Activated CD4-positive, alpha-beta T cell treated with anti-CD3 and anti-CD28 coated beads, Interleukin-2, Interleukin-6, amounts not matched to agents 100 ng/mL and 50 ng/mL, durations not matched to agents 16 hours and 8 hours (primary cell): ENCODE results near the gene EFNA5.
"Not testable (repeated sequence)": the region's sequence is repeated elsewhere in the genome, so short reads cannot be mapped to it uniquely, and the experiment has no call there.

ENCODE experiments used
- DNase-seq: peaks from one replicate; pipeline ENCODE4 v3.0.0-alpha.2; 2020

EFNA5 gene

DNA sequence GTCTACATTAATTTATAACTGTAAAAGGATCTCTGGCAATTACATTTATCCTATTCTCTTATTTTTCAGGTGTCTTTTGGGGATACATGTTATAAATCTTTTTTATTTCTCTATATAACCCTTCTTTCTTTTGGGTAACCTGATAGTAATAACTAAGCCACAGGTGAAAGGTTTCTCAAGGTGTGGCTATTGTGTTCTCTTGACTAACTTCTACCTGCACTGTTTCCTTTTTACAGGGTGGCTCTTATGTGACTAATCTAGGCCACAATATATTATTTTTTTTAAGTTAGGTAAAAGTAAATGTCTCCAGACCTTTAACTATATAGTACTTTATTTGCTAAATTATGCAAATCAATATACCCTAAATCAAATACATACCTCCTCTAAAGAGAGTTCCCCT, 193.2 kb downstream of the EFNA5 start:
- DNase-seq: no peak

DNA sequence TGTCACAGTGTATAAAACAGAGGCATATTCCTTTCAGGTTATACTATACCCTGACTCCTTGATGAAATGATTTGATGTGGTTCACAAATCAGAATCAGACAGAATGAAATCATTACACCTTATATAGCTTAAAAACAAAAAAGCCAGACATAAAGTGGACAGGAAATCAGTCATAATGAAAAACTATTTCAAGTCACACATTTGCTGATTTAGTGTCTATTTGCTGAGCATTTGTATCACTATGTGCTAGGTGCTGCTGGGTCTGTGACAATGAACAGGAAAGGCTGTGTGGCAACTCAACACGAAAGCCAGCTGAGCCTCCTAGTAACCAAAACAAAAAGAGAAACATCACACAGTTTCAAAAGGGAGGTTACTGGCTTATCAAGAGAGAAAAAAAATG, 194.0 kb downstream of the EFNA5 start:
- DNase-seq: peak; percentile 83

- peak; percentile 6 for DNase-seq
Measured at GRCh38 chr5:107474716-107475489, 195.8 kb downstream of the EFNA5 start.

DNA sequence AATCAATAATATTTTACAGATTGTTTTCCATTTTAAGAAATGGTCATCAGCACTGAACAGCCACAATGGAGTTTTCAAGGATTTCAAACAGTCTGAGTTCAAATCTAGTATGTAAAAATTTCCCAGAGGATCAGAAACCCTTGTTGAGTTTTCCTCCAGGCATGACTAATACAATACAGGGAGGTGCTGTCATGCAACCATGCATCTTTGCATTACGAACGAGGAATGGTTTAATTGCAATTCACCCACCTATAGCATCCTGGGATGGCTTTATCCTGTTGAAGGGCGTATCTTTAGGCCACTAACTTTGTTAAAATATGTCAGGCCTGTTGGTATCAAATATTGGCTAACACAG, 196.4 kb downstream of the EFNA5 start:
- no peak for DNase-seq

DNA sequence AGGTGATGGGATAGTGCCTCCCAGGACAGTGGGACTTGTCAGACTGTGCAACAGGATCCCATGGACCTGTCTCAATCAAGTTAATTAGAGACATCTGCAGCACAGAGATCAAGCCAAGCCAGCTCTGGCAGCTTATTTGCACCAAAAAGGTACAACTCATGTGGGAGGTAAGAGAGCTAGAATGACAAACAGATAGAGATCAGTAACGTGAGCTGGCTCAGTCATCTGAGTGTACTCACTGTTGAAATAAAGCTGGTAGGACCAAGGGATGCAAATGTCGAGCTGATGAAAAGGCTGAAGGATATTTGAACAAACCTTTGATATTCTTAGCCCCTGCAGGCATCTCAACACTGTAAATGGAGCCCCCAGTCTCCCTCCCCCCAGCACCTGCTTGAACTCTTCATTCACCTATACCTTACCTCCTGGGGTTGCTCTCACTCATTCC, 198.1 kb downstream of the EFNA5 start:
- no peak for DNase-seq

DNA sequence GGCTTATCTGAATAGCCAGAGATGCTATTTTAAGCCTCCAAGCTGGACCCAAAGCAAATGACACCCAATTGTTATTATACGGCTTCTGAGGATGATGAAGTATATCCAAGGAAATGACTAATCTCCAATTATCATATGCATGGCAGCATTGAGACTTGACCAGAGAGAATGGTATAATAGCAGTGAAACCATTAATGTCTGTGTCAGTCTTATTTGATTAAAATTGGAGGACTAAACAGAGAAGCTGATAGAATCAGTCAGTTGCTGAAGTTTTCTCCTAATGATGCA, 200.5 kb downstream of the EFNA5 start:
- DNase-seq: no peak

- DNase-seq: no peak
Measured at GRCh38 chr5:107469485-107470294, 201.0 kb downstream of the EFNA5 start.

GRCh38 chr5:107469064-107469463, 201.7 kb downstream of the EFNA5 start:
- no peak for DNase-seq

DNA sequence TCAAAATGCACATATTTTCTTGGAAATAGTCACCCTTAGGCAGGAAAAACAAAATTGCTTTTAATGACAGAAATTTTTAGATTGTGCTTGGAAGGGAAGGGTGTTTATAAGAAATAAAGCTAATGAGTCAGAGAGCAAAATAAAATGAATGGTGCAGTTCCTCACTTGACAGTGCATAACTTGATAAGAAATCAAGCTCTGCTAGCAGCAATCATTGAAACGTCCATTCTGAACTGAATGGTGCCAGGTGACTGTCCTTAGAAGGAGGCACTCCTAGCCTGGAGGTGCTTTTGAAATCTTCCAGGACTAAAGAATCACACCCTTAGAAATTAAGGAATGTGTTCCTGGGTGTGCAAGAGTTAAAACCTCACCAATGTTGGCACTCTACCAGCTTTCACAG, 202.5 kb downstream of the EFNA5 start:
- no peak for DNase-seq

DNA sequence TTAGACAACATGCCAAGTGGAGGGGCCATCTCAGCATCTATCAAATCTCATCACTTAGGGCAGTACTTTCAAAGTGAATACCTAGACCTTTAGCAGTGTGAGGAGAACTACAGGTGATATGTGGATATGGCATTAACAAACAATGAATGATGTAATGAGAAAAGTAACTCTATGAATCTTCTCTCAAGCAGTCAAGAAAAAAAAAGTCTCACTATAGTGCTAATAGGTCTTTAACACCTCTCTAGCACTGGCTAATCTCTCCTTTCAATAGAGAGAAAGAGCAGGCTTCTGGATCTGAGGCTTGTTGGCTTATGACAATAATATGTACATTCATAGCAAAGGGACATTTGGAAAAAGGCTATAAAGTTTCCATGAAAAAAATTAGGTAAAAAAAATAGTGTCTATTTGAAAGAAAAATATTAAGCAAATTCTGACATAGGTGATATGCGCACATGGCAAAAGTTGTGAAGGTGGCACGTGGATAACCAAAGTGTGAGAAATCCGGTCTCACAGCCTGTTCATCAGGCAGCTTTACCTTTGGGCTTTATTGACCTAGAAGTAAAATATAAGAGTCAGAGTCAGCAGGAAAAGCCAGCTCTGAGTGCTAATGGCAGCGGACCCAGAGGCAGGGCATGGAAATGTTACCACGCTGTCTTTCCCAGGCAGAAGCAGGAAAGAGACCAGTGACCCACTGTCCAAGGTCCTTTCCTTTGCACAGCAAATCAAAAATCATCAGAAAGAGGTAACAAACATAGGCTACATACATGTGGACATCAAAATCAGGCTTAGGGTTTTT, 203.4 kb downstream of the EFNA5 start:
- no peak for DNase-seq

DNA sequence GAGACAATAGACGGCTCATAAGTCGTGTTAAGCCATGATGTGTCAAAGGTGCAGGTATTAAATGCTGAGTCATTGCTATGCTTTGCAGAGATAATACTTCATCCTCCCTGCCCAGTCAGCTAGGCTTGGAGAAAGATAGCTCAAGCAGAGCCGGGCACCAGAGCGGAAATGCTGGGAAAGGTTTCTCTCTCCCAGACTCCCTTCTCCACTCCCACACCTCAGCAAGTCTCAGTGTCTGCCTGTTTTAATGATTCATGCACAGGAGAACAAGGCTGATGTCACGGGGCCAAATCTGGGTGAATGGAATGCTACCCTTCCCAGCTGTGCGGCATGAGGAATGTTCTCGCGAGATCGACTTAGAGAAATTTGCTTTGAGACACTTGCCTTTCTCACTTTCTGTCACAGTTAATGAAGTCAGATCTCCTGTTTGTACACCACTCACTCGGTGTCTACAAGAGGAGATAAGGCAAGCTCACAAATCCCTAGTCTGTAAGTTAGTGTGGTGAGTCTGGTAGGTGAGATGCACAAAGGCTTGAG, 204.4 kb downstream of the EFNA5 start:
- no peak for DNase-seq

DNA sequence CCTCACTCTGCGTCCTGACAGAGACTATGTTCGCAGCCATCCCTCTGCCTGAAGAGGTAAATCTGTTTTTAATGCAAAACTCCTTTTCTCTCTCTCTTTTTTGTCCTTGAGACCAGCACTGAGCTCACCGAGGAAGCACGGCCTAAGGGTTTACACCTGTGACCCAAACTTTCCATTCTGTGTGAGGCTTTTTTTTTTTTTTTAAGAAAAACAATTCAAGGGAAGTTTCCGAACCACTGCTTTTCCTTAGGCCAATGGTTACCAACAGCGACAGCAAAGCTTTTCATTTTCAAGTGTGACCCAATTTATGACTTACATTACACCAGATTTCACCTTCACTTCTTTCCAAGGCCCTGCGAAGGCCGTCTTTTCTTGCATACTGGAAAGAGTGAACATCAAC, 205.9 kb downstream of the EFNA5 start:
- DNase-seq: no peak

DNA sequence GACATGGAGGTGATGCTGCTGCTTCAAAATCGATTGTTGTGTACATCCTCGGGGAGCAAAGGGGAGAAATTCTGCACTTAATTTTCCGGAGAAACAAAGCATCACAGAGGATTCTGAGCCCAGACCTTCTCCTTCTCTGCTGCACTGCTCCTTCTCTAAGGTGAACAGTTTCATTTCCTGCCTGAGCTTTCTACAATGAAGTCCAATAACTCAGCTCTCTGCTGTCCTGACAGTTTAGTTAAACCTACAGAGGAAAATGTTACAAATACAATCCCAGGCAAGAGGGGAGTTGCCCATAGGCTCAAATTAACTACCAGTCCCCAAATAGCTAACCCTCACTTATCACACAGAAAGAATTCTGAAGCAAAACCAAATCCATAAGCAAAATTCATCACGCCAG, 206.3 kb downstream of the EFNA5 start:
- no peak for DNase-seq

DNA sequence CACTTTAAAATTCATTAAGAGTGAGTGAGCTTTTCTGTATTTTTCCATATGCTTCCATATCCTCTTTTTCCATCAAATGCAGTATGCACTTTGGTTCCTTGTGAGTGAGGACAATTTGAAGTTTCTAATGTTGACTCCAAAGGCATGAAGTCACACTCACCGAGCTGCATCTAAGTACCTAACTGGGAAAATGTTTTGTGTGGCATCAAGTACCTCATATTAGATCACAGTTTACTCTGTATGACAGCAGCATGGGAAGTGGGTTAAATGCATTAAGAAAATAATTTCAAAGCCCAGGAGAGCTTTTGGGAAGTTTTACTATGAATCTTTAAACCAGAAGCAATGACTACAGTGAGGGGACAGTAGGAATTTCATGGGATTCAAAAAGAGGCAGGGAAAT, 207.0 kb downstream of the EFNA5 start:
- no peak for DNase-seq

DNA sequence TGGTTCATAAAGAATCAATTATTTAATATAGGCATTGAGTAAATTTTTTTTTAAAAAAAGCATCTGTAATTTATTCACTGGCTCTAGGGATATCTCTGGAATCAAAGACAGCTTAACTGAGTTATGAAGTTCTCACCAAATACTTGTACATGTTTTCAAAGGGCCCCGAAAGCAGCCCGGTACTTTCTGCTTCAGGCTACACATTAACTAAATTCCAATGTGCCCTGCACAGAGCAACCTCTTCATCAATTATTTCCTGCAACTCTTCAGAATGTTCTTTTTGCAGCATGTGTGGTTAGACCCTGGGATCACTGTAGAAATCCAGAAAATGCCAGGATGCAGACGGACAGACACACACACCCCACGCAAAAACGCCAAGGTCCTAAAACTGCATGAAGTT, 209.0 kb downstream of the EFNA5 start:
- DNase-seq: no peak

GRCh38 chr5:107460789-107461188, 209.9 kb downstream of the EFNA5 start:
- DNase-seq: no peak

GRCh38 chr5:107459605-107460004, 211.1 kb downstream of the EFNA5 start:
- DNase-seq: no peak

- DNase-seq: no peak
Measured at GRCh38 chr5:107458322-107458721, 212.4 kb downstream of the EFNA5 start.

- no peak for DNase-seq
Measured at GRCh38 chr5:107457881-107458280, 212.9 kb downstream of the EFNA5 start.

DNA sequence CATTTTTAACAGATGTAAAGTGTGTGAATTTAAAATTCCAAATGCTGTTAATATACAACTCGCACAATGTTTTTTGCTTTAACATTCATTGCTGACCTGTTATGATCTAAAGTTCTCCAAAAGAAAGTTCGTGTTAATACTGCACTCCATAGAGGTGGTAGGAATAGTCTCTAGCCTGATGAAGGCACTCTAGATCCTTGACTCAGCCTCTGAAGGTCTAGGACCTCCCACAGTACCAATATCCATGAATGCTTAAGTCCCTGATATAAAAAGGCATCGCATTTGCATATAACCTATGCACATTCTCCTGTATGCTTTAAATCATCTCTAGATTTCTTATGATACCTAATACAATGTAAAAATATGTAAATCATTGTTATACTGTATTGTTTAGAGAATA, 213.6 kb downstream of the EFNA5 start:
- no peak for DNase-seq

DNA sequence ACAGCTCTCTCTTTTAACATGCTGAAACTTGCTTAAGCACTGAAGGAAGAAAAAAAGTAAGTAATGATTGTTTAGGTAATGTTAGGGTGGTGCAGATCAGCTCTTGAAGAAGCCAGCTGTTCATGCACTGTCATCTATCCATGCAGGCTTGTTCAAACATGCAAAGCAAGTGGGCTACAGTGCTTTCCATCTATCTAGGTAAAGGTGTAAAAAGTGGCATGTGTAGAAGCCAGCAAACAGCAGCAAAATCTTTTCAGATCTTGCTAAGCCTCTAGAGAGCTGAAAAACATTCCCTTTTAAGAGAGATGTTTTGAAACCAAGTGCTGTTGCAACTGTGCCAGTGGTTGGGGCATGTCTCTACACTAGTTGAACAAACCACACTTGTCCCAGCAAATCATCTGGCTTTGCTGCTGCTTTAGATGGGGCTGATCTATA, 214.4 kb downstream of the EFNA5 start:
- DNase-seq: no peak

- DNase-seq: no peak
Measured at GRCh38 chr5:107455111-107455544, 215.6 kb downstream of the EFNA5 start.

- not testable (repeated sequence) for DNase-seq
Measured at GRCh38 chr5:107451827-107452226, 218.9 kb downstream of the EFNA5 start.
